ENCODE results near the gene FGF14.

DNA sequence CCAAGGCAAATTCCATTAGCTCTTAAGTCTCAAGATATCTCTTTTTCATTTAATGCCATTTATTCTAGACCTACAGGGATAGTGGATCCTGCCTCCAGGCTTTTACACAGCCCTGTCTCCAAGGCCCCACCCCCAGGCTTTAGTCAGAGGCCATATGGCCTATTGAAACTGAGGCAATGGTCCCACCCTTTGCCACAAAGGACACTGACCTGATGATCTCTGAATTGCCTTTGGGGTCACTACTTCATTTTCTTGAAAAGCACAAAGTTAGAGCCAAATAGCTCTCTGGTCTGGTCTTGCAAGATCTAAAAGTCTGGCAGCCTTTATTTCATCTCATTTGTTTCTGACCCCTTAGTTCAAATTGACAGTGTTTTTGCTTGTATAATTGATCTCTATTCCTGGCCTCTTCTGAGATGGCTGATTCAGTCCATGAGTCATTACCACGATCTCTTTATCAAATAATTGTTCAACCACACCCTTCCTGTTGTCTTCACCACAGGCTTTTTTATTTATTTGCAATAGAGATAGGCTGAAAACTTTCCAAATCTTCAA lies 209.8 kb downstream of the FGF14 start:
- TF ChIP-seq, protein P1, sequence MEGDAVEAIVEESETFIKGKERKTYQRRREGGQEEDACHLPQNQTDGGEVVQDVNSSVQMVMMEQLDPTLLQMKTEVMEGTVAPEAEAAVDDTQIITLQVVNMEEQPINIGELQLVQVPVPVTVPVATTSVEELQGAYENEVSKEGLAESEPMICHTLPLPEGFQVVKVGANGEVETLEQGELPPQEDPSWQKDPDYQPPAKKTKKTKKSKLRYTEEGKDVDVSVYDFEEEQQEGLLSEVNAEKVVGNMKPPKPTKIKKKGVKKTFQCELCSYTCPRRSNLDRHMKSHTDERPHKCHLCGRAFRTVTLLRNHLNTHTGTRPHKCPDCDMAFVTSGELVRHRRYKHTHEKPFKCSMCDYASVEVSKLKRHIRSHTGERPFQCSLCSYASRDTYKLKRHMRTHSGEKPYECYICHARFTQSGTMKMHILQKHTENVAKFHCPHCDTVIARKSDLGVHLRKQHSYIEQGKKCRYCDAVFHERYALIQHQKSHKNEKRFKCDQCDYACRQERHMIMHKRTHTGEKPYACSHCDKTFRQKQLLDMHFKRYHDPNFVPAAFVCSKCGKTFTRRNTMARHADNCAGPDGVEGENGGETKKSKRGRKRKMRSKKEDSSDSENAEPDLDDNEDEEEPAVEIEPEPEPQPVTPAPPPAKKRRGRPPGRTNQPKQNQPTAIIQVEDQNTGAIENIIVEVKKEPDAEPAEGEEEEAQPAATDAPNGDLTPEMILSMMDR (IDR thresholded peaks at IDR 0.05) = no peak
- TF ChIP-seq ZFX (IDR thresholded peaks at IDR 0.05; ENCODE audit: borderline replicate concordance) = no peak

All from 22Rv1 (cell line).